GM12864 (cell line): ENCODE data around the gene C1QTNF7.

ENCODE experiments used
- DNase-seq: peaks from one replicate; pipeline ENCODE4 v3.0.0-alpha.2; 2011; ENCODE audit warnings: low read depth
- H3K4me3 ChIP-seq: 2 replicates; pipeline ENCODE4 v1.5.1; 2011; ENCODE audit warnings: mild to moderate bottlenecking, low read depth, low read length, control low read depth
- CTCF ChIP-seq: IDR thresholded peaks from 2 replicates; pipeline ENCODE4 v1.5.1; 2011; ENCODE audit warnings: low read depth, mild to moderate bottlenecking, moderate library complexity, low read length, control low read depth, inconsistent platforms; ENCODE audit errors: missing control alignments

Gene C1QTNF7

GRCh38 chr4:15400981-15401671 lies 26.7 kb upstream of the C1QTNF7 start:
- H3K4me3 ChIP-seq: no peak overlapping the region
- TF ChIP-seq CTCF: no peak
- peak; percentile 8 for DNase-seq

- DNase-seq: no peak
- H3K4me3 ChIP-seq: no peak overlapping the region
- no peak for TF ChIP-seq CTCF
Measured at GRCh38 chr4:15402146-15402545, 25.7 kb upstream of the C1QTNF7 start.

GRCh38 chr4:15402974-15403373 lies 24.9 kb upstream of the C1QTNF7 start:
- H3K4me3 ChIP-seq: no peak overlapping the region
- no peak for DNase-seq
- TF ChIP-seq CTCF: no peak

- no peak overlapping the region for H3K4me3 ChIP-seq
- no peak for DNase-seq
- TF ChIP-seq CTCF: no peak
Measured at GRCh38 chr4:15405018-15405417, 22.8 kb upstream of the C1QTNF7 start.

- H3K4me3 ChIP-seq: no peak overlapping the region
- TF ChIP-seq CTCF: no peak
- DNase-seq: peak; percentile 2
Measured at GRCh38 chr4:15410750-15411149, 17.1 kb upstream of the C1QTNF7 start.

- H3K4me3 ChIP-seq: no peak overlapping the region
- no peak for DNase-seq
- no peak for TF ChIP-seq CTCF
Measured at GRCh38 chr4:15412461-15412860, 15.4 kb upstream of the C1QTNF7 start.

GRCh38 chr4:15413010-15413622 lies 14.7 kb upstream of the C1QTNF7 start:
- no peak for DNase-seq
- H3K4me3 ChIP-seq: no peak overlapping the region
- no peak for TF ChIP-seq CTCF
